Heart right ventricle (tissue), 16 donors: ENCODE data around the gene COPB1. TPM values are rescaled to one million over a fixed set of nuclear protein-coding genes. Genes with fewer than 3 reads are reported as not detected.
A peak's percentile ranks its signal among the peaks of the same experiment; 100 is the strongest.
"Not testable (repeated sequence)": the region's sequence is repeated elsewhere in the genome, so short reads cannot be mapped to it uniquely, and the experiment has no call there.

Source experiments
- ATAC-seq, 8 donors: fragments of 200-7000 bp; cut with Tn5 transposase; one replicate each; pipeline ENCODE4 v1.9.1; 2020; ENCODE audit warnings: mild to moderate bottlenecking in 8 of 8, moderate library complexity in 8 of 8, moderate number of reproducible peaks in 1 of 8
- DNase-seq, 2 donors: peaks; one replicate each; pipeline ENCODE4 v3.0.0-alpha.2; 2020
- H3K27ac ChIP-seq, 10 donors: fragments of 200-600 bp; sonication (generic) in 2 of 10; one replicate each; pipeline versions ENCODE4 v1.5.0 to v1.8.0; 2020 to 2022; ENCODE audit warnings: mild to moderate bottlenecking in 3 of 10
- H3K27me3 ChIP-seq, 7 donors: fragments of 200-600 bp; one replicate each; pipeline ENCODE4 v1.8.0; 2021 to 2022; ENCODE audit warnings: mild to moderate bottlenecking in 2 of 7
- H3K36me3 ChIP-seq, 9 donors: fragments of 200-600 bp; sonication (generic) in 1 of 9; one replicate each; pipeline versions ENCODE4 v1.5.0 to v1.8.0; 2020 to 2022; ENCODE audit warnings: mild to moderate bottlenecking in 2 of 9
- H3K4me1 ChIP-seq, 9 donors: fragments of 200-600 bp; sonication (generic) in 1 of 9; one replicate each; pipeline versions ENCODE4 v1.5.0 to v1.8.0; 2020 to 2022; ENCODE audit warnings: mild to moderate bottlenecking in 4 of 9
- H3K4me3 ChIP-seq, 10 donors: fragments of 200-600 bp; sonication (generic) in 2 of 10; one replicate each; pipeline versions ENCODE4 v1.5.0 to v1.8.0; 2020 to 2022; ENCODE audit warnings: mild to moderate bottlenecking in 7 of 10, moderate library complexity in 2 of 10
- H3K9me3 ChIP-seq, 11 donors: fragments of 200-600 bp in 10 of 11; sonication (generic) in 2 of 11; one replicate each; pipeline versions ENCODE4 v1.5.0 to v1.8.0; 2013 to 2022; ENCODE audit warnings: mild to moderate bottlenecking in 2 of 11, control low read depth in 1 of 11, moderate library complexity in 1 of 11
- CTCF ChIP-seq, 9 donors: fragments of 200-600 bp; sonication (generic) in 2 of 9; IDR thresholded peaks; one replicate each; pipeline versions ENCODE4 v1.5.0 to v1.8.0; 2021 to 2022; ENCODE audit warnings: antibody characterized with exemption in 9 of 9, mild to moderate bottlenecking in 5 of 9, moderate library complexity in 1 of 9
- WGBS, 2 donors: extraction: QIAGEN DNeasy Blood & Tissue Kit; methylation state at CpG; one replicate each; pipeline ENCODE4 v1.1.7; 2013; ENCODE audit warnings: inconsistent platforms in 1 of 2; 5-methylcytosine and 5-hydroxymethylcytosine counted together
- intact Hi-C, 10 donors: fragments of 100-400 bp; cut with DNase I; formaldehyde crosslinking; loops; one replicate each; pipeline versions ENCODE4 v1.11.1 to v1.14.2; 2022
- polyA plus RNA-seq, 2 donors: library from polyadenylated mRNA; stranded (reverse); fragments of 200-250 nt; gene quantifications; one replicate each; pipeline ENCODE4 v1.2.3, GENCODE V29; 2013
- total RNA-seq, 10 donors: library from RNA; stranded (reverse); fragmentation: NEBNext Ultra II Directional in 3 of 10; extraction: Animal tissue kit (Norgen Biotek cat#: 25700) in 3 of 10; gene quantifications; one replicate each; pipeline versions ENCODE4 v1.2.1 to v1.2.4, GENCODE V29; 2021 to 2023
- donor health status: Arrhythmogenic right ventricular cardiomyopathy.
- donor health status: ischemic (EF 13 %, LVEDD 7.1; RV severe dilation, severe dysfunction).
- donor health status: healthy with polysubstance abuse.
- donor health status: DM: no; HTN: yes; CAD: no.
- donor health status: DM: no; HTN: no; CAD: no.
- donor health status: ischemic (EF 25% LVEDD 6.9; RV normal size, moderate dysfunction).
- donor health status: ischemic (EF 25% LVEDD 5.7; RV mildly dilated, moderate dysfunction).
- donor health status: healthy.
- donor health status: DM: yes; HTN: yes; CAD: no.
- donor health status: Ischemic cardiomyopathy.
- donor health status: ischemic (EF 35%, LVEDD 5.7; RV mildly dilated, moderate dysfunction).
- donor health status: nonischemic (EF 11% LVEDD 7.7; RV severe dilation, severe dysfunction).
- donor health status: DM: yes; HTN: yes; CAD: no.
- donor health status: PGD.
- donor health status: ischemic (EF 29% LVEDD 5.4; RV normal size, mild dysfunction).
- donor health status: nonischemic (EF 23%, LVEDD 6.1; RV moderate dilation, normal function).

Gene COPB1
- total and polyA plus RNA-seq, 12 donors = 28.4 to 60.0 (median 47.9) TPM

GRCh38 chr11:14539982-14540421, 40.4 kb upstream of the COPB1 start:
- intact Hi-C loops = loop anchor here in 9 of 10 donors (5.0 to 10.0 kb wide), 10 partner anchors 42 to 535 kb away; partner anchors contain the start of genes PDE3B (in 7 of the 9), CALCB (in 3 of the 9) and CYP2R1 (in 1 of the 9)
- Histone ChIP-seq H3K4me1 (peaks cover 0 to 73% (median 44%) of the 10 kb centered on the region in 9 donors), H3K4me3 (no peak overlapping the region), H3K27me3 (no peaks in the 10 kb centered on the region), H3K36me3 (no peaks in the 10 kb centered on the region), H3K27ac (peak overlapping the region in 6 of 10 donors; percentile 25 to 72 (median 60)), H3K9me3 (no peaks in the 10 kb centered on the region)
- DNase-seq (no peak), ATAC-seq (peak; percentile 8 to 71 (median 46))
- TF ChIP-seq CTCF (IDR thresholded peaks at IDR 0.05) = no peak
- 53 to 62% methylated on average over 4 of the region's 4 CpGs for WGBS, 2 donors

DNA sequence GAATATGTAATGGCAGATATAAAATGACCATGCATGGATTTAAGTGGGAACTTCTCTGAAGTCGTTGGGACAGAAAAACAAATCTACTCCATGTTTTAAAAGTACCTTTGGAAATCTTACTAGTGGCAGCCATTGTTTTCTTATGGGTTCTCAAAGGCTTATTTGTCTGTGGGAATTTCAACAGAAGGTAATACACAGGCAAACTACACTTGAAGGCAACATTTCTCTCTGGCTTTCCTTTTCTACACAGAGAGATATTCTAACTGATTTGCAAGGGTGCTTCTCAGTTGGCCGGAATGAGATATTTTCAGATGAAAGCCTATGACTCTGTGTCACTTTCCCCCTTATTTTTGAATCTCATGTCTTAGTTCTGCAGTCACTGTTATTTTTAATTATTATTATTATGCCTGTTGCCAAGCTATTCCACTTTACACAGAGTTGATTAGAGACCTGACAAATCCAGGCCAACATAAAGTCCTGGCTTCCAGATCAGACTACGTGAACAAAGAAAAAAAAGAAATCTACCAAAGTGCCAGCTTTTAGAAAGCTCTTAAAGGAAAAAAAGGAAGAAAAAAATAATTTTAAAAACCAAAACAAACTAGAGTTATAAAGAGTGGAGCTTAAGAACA, 39.4 kb upstream of the COPB1 start:
- no peak for TF ChIP-seq CTCF (IDR thresholded peaks at IDR 0.05)
- Histone ChIP-seq H3K4me3 (no peak overlapping the region), H3K4me1 (peaks cover 0 to 64% (median 44%) of the 10 kb centered on the region in 9 donors), H3K36me3 (no peaks in the 10 kb centered on the region), H3K9me3 (no peaks in the 10 kb centered on the region), H3K27ac (peak overlapping the region in 8 of 10 donors; percentile 21 to 72 (median 66)), H3K27me3 (no peaks in the 10 kb centered on the region)
- ATAC-seq = peak in 6 of 8 donors; percentile 34 to 70 (median 48)
- intact Hi-C loops = loop anchor here in 8 of 10 donors (5.0 to 10.0 kb wide), 6 partner anchors 103 to 536 kb away; partner anchors contain the start of genes CALCB (in 3 of the 8), PDE3B (in 3 of the 8) and CYP2R1 (in 1 of the 8)
- DNase-seq = no peak
- 53 to 60% methylated on average over 3 of the region's 3 CpGs for WGBS, 2 donors

DNA sequence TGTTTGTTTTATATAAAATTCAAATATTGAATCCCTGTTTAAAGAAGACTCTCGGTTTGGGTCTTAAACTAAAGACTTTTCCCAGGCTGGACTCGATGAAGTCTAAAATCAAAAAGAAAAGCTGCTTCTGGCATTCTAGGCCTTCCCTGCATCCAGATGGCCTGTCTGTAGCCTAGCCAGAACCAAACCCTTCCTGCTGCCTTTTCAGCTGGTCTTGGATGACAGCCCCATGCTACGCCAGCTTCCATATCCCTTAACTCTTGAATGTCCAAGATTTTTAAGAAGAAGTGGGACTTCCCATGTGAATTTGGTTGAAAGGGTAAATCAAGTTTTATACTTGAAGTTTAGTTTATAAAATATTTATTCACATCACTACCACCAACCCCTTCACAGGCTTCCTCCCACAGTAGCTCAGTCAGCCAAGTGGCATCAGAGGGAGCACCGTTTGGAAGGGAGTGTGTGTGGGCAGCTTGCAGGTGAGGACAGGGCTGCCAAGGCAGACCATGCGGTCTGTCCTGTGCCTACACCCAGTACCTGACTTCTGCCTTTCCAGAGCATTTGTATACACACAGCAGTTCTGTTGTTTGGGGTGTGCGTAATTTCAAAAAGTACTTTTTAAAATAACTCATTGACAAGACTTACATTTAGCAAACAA, 38.8 kb upstream of the COPB1 start:
- Histone ChIP-seq H3K4me1 (peaks cover 0 to 58% (median 44%) of the 10 kb centered on the region in 9 donors), H3K4me3 (no peak overlapping the region), H3K27ac (peak overlapping the region in 8 of 10 donors; percentile 30 to 72 (median 66)), H3K9me3 (no peaks in the 10 kb centered on the region), H3K36me3 (no peaks in the 10 kb centered on the region), H3K27me3 (no peaks in the 10 kb centered on the region)
- TF ChIP-seq CTCF (IDR thresholded peaks at IDR 0.05) = no peak
- ATAC-seq (peak in 5 of 8 donors; percentile 31 to 61 (median 51)), DNase-seq (no peak)
- intact Hi-C loops = loop anchor here in 8 of 10 donors (5.0 to 10.0 kb wide), 6 partner anchors 104 to 536 kb away; partner anchors contain the start of genes CALCB (in 3 of the 8), PDE3B (in 3 of the 8) and CYP2R1 (in 1 of the 8)
- 63 to 65% methylated on average over 6 of the region's 6 CpGs for WGBS, 2 donors

DNA sequence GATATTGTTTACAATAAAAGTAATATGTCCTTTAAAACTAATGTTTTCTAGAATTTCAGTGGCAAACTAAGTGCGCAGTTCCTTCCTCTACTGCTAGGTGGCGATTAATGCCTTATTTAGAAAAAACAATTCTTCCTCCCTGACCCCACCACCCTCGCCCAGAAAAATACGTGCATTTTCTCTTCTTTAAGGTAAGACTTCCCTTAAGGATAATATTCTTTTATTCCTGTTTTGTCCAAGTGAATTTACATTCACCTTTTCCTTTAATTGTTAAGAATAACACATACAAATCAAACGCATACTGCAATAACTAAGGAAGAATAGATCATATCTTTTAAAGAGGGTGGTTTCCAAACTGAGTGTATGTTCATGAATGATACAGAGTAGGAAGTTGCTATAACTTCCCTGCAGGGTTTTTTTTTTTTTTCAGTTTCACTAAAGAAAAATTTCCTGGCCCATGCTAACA, 37.6 kb upstream of the COPB1 start:
- H3K9me3 ChIP-seq = no peaks in the 10 kb centered on the region
- DNase-seq (peak in 1 of 2 donors; percentile 28), ATAC-seq (no peak)
- WGBS, 2 donors = 9 to 10% methylated on average over 5 of the region's 5 CpGs
- peak overlapping the region in 4 of 10 donors; percentile 46 to 72 (median 58) for H3K27ac ChIP-seq
- no peaks in the 10 kb centered on the region for H3K27me3 ChIP-seq
- TF ChIP-seq CTCF (IDR thresholded peaks at IDR 0.05) = peak; percentile 66 to 84 (median 79)
- H3K4me1 ChIP-seq = peaks cover 0 to 51% (median 44%) of the 10 kb centered on the region in 9 donors
- H3K4me3 ChIP-seq = peak overlapping the region in 1 of 10 donors; percentile 24
- intact Hi-C loops = loop anchor here in 9 of 10 donors (1.0 to 10.0 kb wide), 8 partner anchors 105 to 538 kb away; partner anchors contain the start of genes CALCB (in 3 of the 9), PDE3B (in 3 of the 9) and CYP2R1 (in 1 of the 9)
- no peaks in the 10 kb centered on the region for H3K36me3 ChIP-seq

DNA sequence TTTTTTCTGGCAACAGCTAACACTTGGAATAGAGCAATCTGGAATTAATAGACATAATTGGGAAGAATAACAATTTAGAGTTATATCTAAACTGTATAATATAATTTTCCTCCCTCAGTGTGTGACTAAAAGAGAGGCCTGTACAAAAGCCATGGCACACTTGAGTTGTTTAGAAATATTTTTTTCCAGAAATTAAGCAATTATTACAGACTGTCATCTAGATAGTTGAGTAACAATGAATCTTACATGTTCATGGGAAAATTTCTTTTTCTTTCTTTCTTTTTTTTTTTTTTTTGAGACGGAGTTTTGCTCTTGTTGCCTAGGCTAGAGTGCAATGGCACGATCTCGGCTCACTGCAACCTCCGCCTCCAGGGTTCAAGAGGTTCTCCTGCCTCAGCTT, 35.6 kb upstream of the COPB1 start:
- WGBS, 2 donors = 96 to 99% methylated on average over 4 of the region's 4 CpGs
- not testable (repeated sequence) for H3K27ac ChIP-seq, ATAC-seq, H3K27me3 ChIP-seq, H3K4me3 ChIP-seq, H3K9me3 ChIP-seq, DNase-seq, H3K36me3 ChIP-seq
- H3K4me1 ChIP-seq = peaks cover 0 to 31% (median 27%) of the 10 kb centered on the region in 9 donors
- intact Hi-C loops = loop anchor here in 8 of 10 donors (5.0 to 10.0 kb wide), 6 partner anchors 107 to 540 kb away; partner anchors contain the start of genes CALCB (in 3 of the 8), PDE3B (in 3 of the 8) and CYP2R1 (in 1 of the 8)
